HCT116 (cell line): ENCODE results near the gene RNF186.

Experiments
- CTCF ChIP-seq, 3 experiments: fragments of 200-600 bp in 1 of 3; sonication (generic) in 1 of 3; IDR thresholded peaks in 2 of 3; conservative IDR thresholded peaks in 1 of 3; 2 replicates each; pipeline ENCODE4 v1.5.1; 2012 to 2017; ENCODE audit warnings: low read depth in 2 of 3, low read length in 2 of 3, antibody characterized with exemption in 1 of 3, borderline replicate concordance in 1 of 3, control low read depth in 1 of 3, mild to moderate bottlenecking in 1 of 3, mixed read lengths in 1 of 3, mixed run types in 1 of 3, moderate library complexity in 1 of 3; ENCODE audit not compliant: insufficient read depth in 1 of 3
- SP1 ChIP-seq: IDR thresholded peaks from 2 replicates; pipeline ENCODE4 v1.6.1; 2012; ENCODE audit warnings: low read depth

- TF ChIP-seq CTCF (IDR thresholded peaks at IDR 0.05 in 2 of 3, conservative IDR thresholded peaks at IDR 0.05 in 1 of 3; ENCODE audit: borderline replicate concordance in 1 of 3, insufficient read depth in 1 of 3, low read depth in 2 of 3, low read length in 2 of 3) (no peak), SP1 (no peak)
Observed at GRCh38 chr1:19786988-19787423, 28.1 kb downstream of the RNF186 start.
